ENCODE results near the gene NAV2. TPM values are rescaled to one million over a fixed set of nuclear protein-coding genes. Genes with fewer than 3 reads are reported as not detected.

The NAV2 gene
- total RNA-seq, 1 experiment from 2014 or later: 23.3 TPM

DNA sequence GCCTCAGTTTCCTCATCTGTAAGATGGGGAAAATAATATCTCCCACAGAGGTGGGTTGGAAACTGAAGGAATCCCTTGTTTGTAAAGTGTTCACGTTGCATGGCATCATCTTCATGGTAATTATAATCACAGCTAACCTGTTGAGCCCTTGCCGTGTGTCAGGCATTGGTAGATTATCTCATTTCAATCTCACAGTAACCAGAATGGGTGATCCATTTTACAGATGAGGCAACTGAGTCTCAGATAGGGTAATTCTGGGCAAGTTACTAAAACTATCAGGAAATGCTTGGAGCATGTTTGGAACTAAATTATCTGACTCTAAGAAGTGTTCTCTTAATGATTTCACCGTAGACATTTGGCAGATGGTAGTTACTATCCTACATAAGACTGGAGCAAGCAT, 109.4 kb downstream of the NAV2 start:
- TF ChIP-seq EZH2 (IDR thresholded peaks at IDR 0.05; ENCODE audit: low read depth): no peak
- TF ChIP-seq, protein P1, sequence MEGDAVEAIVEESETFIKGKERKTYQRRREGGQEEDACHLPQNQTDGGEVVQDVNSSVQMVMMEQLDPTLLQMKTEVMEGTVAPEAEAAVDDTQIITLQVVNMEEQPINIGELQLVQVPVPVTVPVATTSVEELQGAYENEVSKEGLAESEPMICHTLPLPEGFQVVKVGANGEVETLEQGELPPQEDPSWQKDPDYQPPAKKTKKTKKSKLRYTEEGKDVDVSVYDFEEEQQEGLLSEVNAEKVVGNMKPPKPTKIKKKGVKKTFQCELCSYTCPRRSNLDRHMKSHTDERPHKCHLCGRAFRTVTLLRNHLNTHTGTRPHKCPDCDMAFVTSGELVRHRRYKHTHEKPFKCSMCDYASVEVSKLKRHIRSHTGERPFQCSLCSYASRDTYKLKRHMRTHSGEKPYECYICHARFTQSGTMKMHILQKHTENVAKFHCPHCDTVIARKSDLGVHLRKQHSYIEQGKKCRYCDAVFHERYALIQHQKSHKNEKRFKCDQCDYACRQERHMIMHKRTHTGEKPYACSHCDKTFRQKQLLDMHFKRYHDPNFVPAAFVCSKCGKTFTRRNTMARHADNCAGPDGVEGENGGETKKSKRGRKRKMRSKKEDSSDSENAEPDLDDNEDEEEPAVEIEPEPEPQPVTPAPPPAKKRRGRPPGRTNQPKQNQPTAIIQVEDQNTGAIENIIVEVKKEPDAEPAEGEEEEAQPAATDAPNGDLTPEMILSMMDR (conservative IDR thresholded peaks at IDR 0.05): no peak
- Histone ChIP-seq H3K27ac (no peak overlapping the region), H3K27me3 (ENCODE audit: insufficient read depth, low read depth) (no peaks in the 10 kb centered on the region), H3K4me1 (replicated peaks; ENCODE audit: insufficient read depth) (no peaks in the 10 kb centered on the region), H3K9me2 (ENCODE audit: insufficient read depth) (no peaks in the 10 kb centered on the region), H2AFZ (no peak overlapping the region), H3F3A (ENCODE audit: insufficient read depth, low read depth) (0 out of 2 replicates have a peak, but pooled peaks cover 4% of the 10 kb centered on the region), H4K20me1 (ENCODE audit: insufficient read depth) (no peaks in the 10 kb centered on the region; the same call in 1 of the 2 replicates), H3K4me2 (no peak overlapping the region), H3K4me3 (no peak overlapping the region), H3K36me3 (ENCODE audit: low read depth) (no peaks in the 10 kb centered on the region), H3K79me2 (ENCODE audit: low read depth) (peaks cover 3% of the 10 kb centered on the region; the same call in 1 of the 2 replicates), H3K9me3 (ENCODE audit: insufficient read depth, low read depth) (no peaks in the 10 kb centered on the region)
- ChIA-PET CTCF (interaction anchor here (0.6 kb wide), 1 partner anchor 258 kb away, joined by 3 read pairs; no protein-coding TSS in a partner anchor), POLR2A (ENCODE audit: unreplicated experiment) (interaction anchor here (0.6 kb wide), 1 partner anchor 380 kb away, joined by 3 read pairs; no protein-coding TSS in a partner anchor)
- no TSS peak for BruUV-seq (replicated peaks)
- no peak for DNase-seq
- intact Hi-C loops (cut with micrococcal nuclease; ENCODE audit: unreplicated experiment): no loop called here

DNA sequence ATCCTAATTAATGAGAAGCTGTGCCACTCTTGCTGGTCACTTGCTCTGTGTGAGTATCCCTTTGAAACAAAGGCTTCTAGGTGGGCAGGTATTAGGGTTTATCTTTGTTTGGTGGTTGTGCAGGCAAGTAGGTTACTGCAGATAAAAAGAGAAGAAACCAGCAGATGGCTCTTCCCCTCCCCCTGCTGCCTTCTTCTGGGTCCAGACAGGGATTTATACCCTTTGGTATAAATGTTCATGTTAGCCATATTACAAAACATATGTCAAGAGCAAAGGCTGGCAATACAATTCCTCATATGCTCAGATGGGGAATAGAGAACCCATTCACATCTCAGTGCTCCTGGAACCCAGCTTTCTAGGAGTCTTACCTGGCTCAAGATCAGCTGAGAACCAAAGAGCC, 109.9 kb downstream of the NAV2 start:
- no peak for DNase-seq
- no peak overlapping the region for H3K27ac ChIP-seq
- no peaks in the 10 kb centered on the region; the same call in 1 of the 2 replicates for H4K20me1 ChIP-seq (ENCODE audit: insufficient read depth)
- no peak overlapping the region for H3K4me3 ChIP-seq
- H3K9me2 ChIP-seq (ENCODE audit: insufficient read depth): no peaks in the 10 kb centered on the region
- CTCF ChIA-PET: no interaction called here
- 0 out of 2 replicates have a peak, but pooled peaks cover 4% of the 10 kb centered on the region for H3F3A ChIP-seq (ENCODE audit: insufficient read depth, low read depth)
- peaks cover 3% of the 10 kb centered on the region; the same call in 1 of the 2 replicates for H3K79me2 ChIP-seq (ENCODE audit: low read depth)
- no peaks in the 10 kb centered on the region for H3K9me3 ChIP-seq (ENCODE audit: insufficient read depth, low read depth)
- H2AFZ ChIP-seq: no peak overlapping the region
- H3K36me3 ChIP-seq (ENCODE audit: low read depth): no peaks in the 10 kb centered on the region
- H3K4me2 ChIP-seq: no peak overlapping the region
- no peaks in the 10 kb centered on the region for H3K27me3 ChIP-seq (ENCODE audit: insufficient read depth, low read depth)
- POLR2A ChIA-PET (ENCODE audit: unreplicated experiment): interaction anchor here (0.6 kb wide), 1 partner anchor 380 kb away, joined by 3 read pairs; no protein-coding TSS in a partner anchor
- intact Hi-C loops (cut with micrococcal nuclease; ENCODE audit: unreplicated experiment): no loop called here
- TF ChIP-seq, protein P1 (conservative IDR thresholded peaks at IDR 0.05): no peak
- TF ChIP-seq EZH2 (IDR thresholded peaks at IDR 0.05; ENCODE audit: low read depth): no peak
- no TSS peak for BruUV-seq (replicated peaks)
- no peaks in the 10 kb centered on the region for H3K4me1 ChIP-seq (replicated peaks; ENCODE audit: insufficient read depth)

DNA sequence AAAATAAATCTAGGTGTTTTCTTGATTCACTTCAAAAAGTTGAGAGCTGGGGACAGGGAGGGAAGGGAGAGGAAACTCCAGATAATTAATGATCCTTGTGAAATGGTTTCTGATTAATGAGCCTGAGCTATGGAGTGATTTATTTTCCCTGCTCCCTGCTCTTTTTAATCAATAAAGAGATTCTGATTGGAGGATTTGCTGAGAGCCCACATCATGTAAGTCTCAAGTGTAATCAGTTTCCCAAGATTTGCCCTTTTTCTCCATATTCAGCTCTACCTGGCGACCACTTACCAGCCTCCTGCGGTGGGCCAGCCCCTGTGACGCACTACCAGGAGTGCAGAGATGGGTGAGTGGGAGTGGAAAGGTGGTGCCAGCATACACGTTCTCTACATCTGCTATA, 114.0 kb downstream of the NAV2 start:
- peaks cover 16% of the 10 kb centered on the region for H3K4me1 ChIP-seq (replicated peaks; ENCODE audit: insufficient read depth)
- BruUV-seq (replicated peaks): no TSS peak
- intact Hi-C loops (cut with micrococcal nuclease; ENCODE audit: unreplicated experiment): no loop called here
- ChIA-PET POLR2A (ENCODE audit: unreplicated experiment) (no interaction called here), CTCF (no interaction called here)
- no peaks in the 10 kb centered on the region; the same call in 1 of the 2 replicates for H3K36me3 ChIP-seq (ENCODE audit: low read depth)
- H3K27ac ChIP-seq: no peak overlapping the region
- H3F3A ChIP-seq (ENCODE audit: insufficient read depth, low read depth): peaks cover 14% of the 10 kb centered on the region; the same call in 1 of the 2 replicates
- no peak overlapping the region for H3K4me3 ChIP-seq
- no peak for TF ChIP-seq EZH2 (IDR thresholded peaks at IDR 0.05; ENCODE audit: low read depth)
- H3K79me2 ChIP-seq (ENCODE audit: low read depth): peaks cover 3% of the 10 kb centered on the region; the same call in 1 of the 2 replicates
- no peaks in the 10 kb centered on the region; the same call in none of the 2 replicates for H4K20me1 ChIP-seq (ENCODE audit: insufficient read depth)
- DNase-seq: no peak
- no peak overlapping the region for H3K4me2 ChIP-seq
- H3K9me3 ChIP-seq (ENCODE audit: insufficient read depth, low read depth): no peaks in the 10 kb centered on the region
- no peaks in the 10 kb centered on the region for H3K27me3 ChIP-seq (ENCODE audit: insufficient read depth, low read depth)
- no peak overlapping the region for H2AFZ ChIP-seq
- no peaks in the 10 kb centered on the region for H3K9me2 ChIP-seq (ENCODE audit: insufficient read depth)

All from PC-9 (cell line).